ENCODE results near the gene MAP3K6. TPM values are rescaled to one million over a fixed set of nuclear protein-coding genes. Genes with fewer than 3 reads are reported as not detected.

Gene MAP3K6
- total RNA-seq, 1 donor = 25.7 TPM

- H3K9me3 ChIP-seq (ENCODE audit: low read depth, low read length) = no peaks in the 10 kb centered on the region
- no peaks in the 10 kb centered on the region for H3K27me3 ChIP-seq (ENCODE audit: insufficient read depth, low read length)
- no peak for TF ChIP-seq CTCF (IDR thresholded peaks at IDR 0.05; ENCODE audit: extremely low read depth, low read depth, low read length)
- no peak overlapping the region for H3K27ac ChIP-seq (ENCODE audit: low read depth, low read length)
- no peak overlapping the region for H3K4me3 ChIP-seq (ENCODE audit: insufficient read depth, low read length)
- no peaks in the 10 kb centered on the region for H3K79me2 ChIP-seq (ENCODE audit: insufficient read depth, low read length)
- no peak overlapping the region for H3K4me2 ChIP-seq (ENCODE audit: insufficient read depth, low read length)
- no peaks in the 10 kb centered on the region for H4K20me1 ChIP-seq (ENCODE audit: insufficient read depth, low read length)
- H3K4me1 ChIP-seq (ENCODE audit: insufficient read depth, low read length) = no peaks in the 10 kb centered on the region
- H2AFZ ChIP-seq (ENCODE audit: low read length) = no peak overlapping the region
- H3K36me3 ChIP-seq (ENCODE audit: insufficient read depth, low read length) = no peaks in the 10 kb centered on the region
- DNase-seq (ENCODE audit: insufficient read length, low spot score, missing footprints) = no peak
Observed at GRCh38 chr1:27383661-27384060, 16.9 kb upstream of the MAP3K6 start.

GRCh38 chr1:27383039-27383605 lies 16.4 kb upstream of the MAP3K6 start, which contains the start of gene CD164L2:
Gene CD164L2, minus strand, starts transcription at chr1:27383333. Its CDS starts 94 bp downstream, at chr1:27383239.
- Histone ChIP-seq H3K36me3 (ENCODE audit: insufficient read depth, low read length) (no peaks in the 10 kb centered on the region), H3K27me3 (ENCODE audit: insufficient read depth, low read length) (no peaks in the 10 kb centered on the region), H3K4me1 (ENCODE audit: insufficient read depth, low read length) (no peaks in the 10 kb centered on the region), H3K79me2 (ENCODE audit: insufficient read depth, low read length) (no peaks in the 10 kb centered on the region), H4K20me1 (ENCODE audit: insufficient read depth, low read length) (no peaks in the 10 kb centered on the region), H3K4me2 (ENCODE audit: insufficient read depth, low read length) (no peak within 1 kb of the TSS), H3K4me3 (ENCODE audit: insufficient read depth, low read length) (no peak within 1 kb of the TSS), H3K9me3 (ENCODE audit: low read depth, low read length) (no peaks in the 10 kb centered on the region), H3K27ac (ENCODE audit: low read depth, low read length) (no peak within 1 kb of the TSS), H2AFZ (ENCODE audit: low read length) (no peak within 1 kb of the TSS)
- peak; percentile 57 for DNase-seq (ENCODE audit: insufficient read length, low spot score, missing footprints)
- no peak for TF ChIP-seq CTCF (IDR thresholded peaks at IDR 0.05; ENCODE audit: extremely low read depth, low read depth, low read length)

GRCh38 chr1:27381969-27382762 lies 15.4 kb upstream of the MAP3K6 start:
- Histone ChIP-seq H3K4me1 (ENCODE audit: insufficient read depth, low read length) (no peaks in the 10 kb centered on the region), H3K79me2 (ENCODE audit: insufficient read depth, low read length) (no peaks in the 10 kb centered on the region), H3K36me3 (ENCODE audit: insufficient read depth, low read length) (no peaks in the 10 kb centered on the region), H4K20me1 (ENCODE audit: insufficient read depth, low read length) (no peaks in the 10 kb centered on the region), H3K27ac (ENCODE audit: low read depth, low read length) (no peak overlapping the region), H3K9me3 (ENCODE audit: low read depth, low read length) (no peaks in the 10 kb centered on the region), H3K4me3 (ENCODE audit: insufficient read depth, low read length) (no peak overlapping the region), H2AFZ (ENCODE audit: low read length) (no peak overlapping the region), H3K27me3 (ENCODE audit: insufficient read depth, low read length) (no peaks in the 10 kb centered on the region), H3K4me2 (ENCODE audit: insufficient read depth, low read length) (no peak overlapping the region)
- peak; percentile 78 for DNase-seq (ENCODE audit: insufficient read length, low spot score, missing footprints)
- no peak for TF ChIP-seq CTCF (IDR thresholded peaks at IDR 0.05; ENCODE audit: extremely low read depth, low read depth, low read length)

Measured in osteoblast (primary cell).